Measurements from ENCODE around the gene HECTD2.

Gene HECTD2

DNA sequence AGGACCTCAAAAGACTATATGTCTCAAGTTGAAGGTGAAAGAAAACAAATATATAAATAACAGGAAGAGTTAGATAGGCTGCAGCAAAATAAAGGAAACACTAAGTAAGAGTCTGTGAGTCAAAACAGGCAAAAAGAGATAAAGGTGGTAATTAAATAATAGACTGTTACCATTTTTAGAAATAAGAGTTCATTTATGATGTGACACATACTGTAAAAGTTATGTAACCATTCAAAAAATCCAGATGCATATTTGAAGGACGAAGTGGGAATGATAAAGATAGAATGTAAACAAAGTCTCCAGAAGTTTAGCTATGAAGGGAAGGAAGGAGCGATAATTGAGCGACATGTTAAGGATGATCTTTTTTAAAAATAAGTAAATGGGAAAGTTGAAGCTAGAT, 50.5 kb downstream of the HECTD2 start:
- no peak overlapping the region for H4K91ac ChIP-seq (ENCODE audit: low read depth, low read length, poor library complexity)
- no peak overlapping the region for H2BK15ac ChIP-seq (ENCODE audit: low read length)
- no peak overlapping the region for H2AK5ac ChIP-seq (ENCODE audit: low read depth, low read length)
- H3K9me3 ChIP-seq (replicated peaks in 1 of 2; ENCODE audit: control insufficient read depth in 2 of 2, insufficient read depth in 1 of 2, low read depth in 1 of 2, low read length in 2 of 2): peaks cover 4 to 24% of the 10 kb centered on the region in 2 donors
- H3K23ac ChIP-seq (ENCODE audit: low read depth, low read length, poor library complexity): no peak overlapping the region
- H2BK5ac ChIP-seq (ENCODE audit: low read length): no peak overlapping the region
- no peak overlapping the region for H3K18ac ChIP-seq (ENCODE audit: low read length)
- H2AFZ ChIP-seq (ENCODE audit: low read length): no peak overlapping the region
- no peak overlapping the region for H3K4me3 ChIP-seq (ENCODE audit: low read length in 2 of 2)
- no peak overlapping the region for H3K9ac ChIP-seq (ENCODE audit: low read depth, low read length, poor library complexity)
- DNase-seq (ENCODE audit: low spot score): no peak
- no peak overlapping the region for H3K27ac ChIP-seq (replicated peaks; ENCODE audit: low read length)
- peaks cover 2% of the 10 kb centered on the region for H3K79me1 ChIP-seq (ENCODE audit: low read depth, low read length)
- no peaks in the 10 kb centered on the region for H3K27me3 ChIP-seq (ENCODE audit: control insufficient read depth in 3 of 3, insufficient read depth in 3 of 3, low read depth in 1 of 3, low read length in 3 of 3)
- 100% methylated on average over 1 of the region's 3 CpGs; no CpG with 5 or more reads in 1 of the 2 donors for WGBS, 2 donors (ENCODE audit: extremely low coverage in 2 of 2, insufficient read length in 2 of 2, insufficient replicate concordance in 1 of 2)
- H3K4me2 ChIP-seq (ENCODE audit: insufficient read depth, low read length, poor library complexity, severe bottlenecking): no peak overlapping the region
- H2BK12ac ChIP-seq (ENCODE audit: low read length): no peak overlapping the region
- H2BK120ac ChIP-seq (ENCODE audit: low read depth, low read length): no peak overlapping the region
- H3K14ac ChIP-seq (ENCODE audit: low read length): no peak overlapping the region
- peaks cover 9 to 60% of the 10 kb centered on the region in 2 donors for H3K36me3 ChIP-seq (replicated peaks in 1 of 2; ENCODE audit: control insufficient read depth in 2 of 2, insufficient read depth in 2 of 2, low read length in 2 of 2)
- H3K4ac ChIP-seq (ENCODE audit: low read length): no peak overlapping the region
- no peak overlapping the region for H4K8ac ChIP-seq (ENCODE audit: low read depth, low read length)
- no peaks in the 10 kb centered on the region for H3K4me1 ChIP-seq (ENCODE audit: control insufficient read depth in 2 of 2, insufficient read depth in 1 of 2, low read depth in 1 of 2, low read length in 2 of 2)

DNA sequence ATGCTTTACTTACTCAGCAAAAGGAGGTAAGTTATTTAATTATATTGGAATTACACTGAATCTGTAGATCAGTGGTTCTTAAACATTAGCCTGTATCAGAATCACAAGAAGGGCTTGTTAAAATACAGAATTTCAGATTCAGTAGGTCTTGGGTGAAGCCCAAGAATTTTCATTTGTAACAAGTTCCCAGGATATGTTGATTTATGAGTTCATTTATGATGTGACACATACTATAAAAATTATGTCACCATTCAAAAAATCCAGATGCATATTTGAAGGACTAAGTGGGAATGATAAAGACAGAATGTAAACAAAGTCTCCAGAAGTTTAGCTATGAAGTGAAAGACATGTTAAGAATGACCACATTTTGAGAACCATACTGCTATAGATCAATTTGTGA, 52.3 kb downstream of the HECTD2 start:
- Histone ChIP-seq H2BK12ac (ENCODE audit: low read length) (no peak overlapping the region), H2BK120ac (ENCODE audit: low read depth, low read length) (no peak overlapping the region), H3K14ac (ENCODE audit: low read length) (no peak overlapping the region), H3K36me3 (replicated peaks in 1 of 2; ENCODE audit: control insufficient read depth in 2 of 2, insufficient read depth in 2 of 2, low read length in 2 of 2) (peaks cover 16 to 77% of the 10 kb centered on the region in 2 donors), H4K91ac (ENCODE audit: low read depth, low read length, poor library complexity) (no peak overlapping the region), H3K79me1 (ENCODE audit: low read depth, low read length) (peaks cover 2% of the 10 kb centered on the region), H3K9ac (ENCODE audit: low read depth, low read length, poor library complexity) (no peak overlapping the region), H3K4me2 (ENCODE audit: insufficient read depth, low read length, poor library complexity, severe bottlenecking) (no peak overlapping the region), H2AFZ (ENCODE audit: low read length) (no peak overlapping the region), H3K4me3 (ENCODE audit: low read length in 2 of 2) (no peak overlapping the region), H3K18ac (ENCODE audit: low read length) (no peak overlapping the region), H2BK5ac (ENCODE audit: low read length) (no peak overlapping the region), H3K27ac (replicated peaks; ENCODE audit: low read length) (no peak overlapping the region), H3K4ac (ENCODE audit: low read length) (no peak overlapping the region), H3K4me1 (ENCODE audit: control insufficient read depth in 2 of 2, insufficient read depth in 1 of 2, low read depth in 1 of 2, low read length in 2 of 2) (no peaks in the 10 kb centered on the region), H2BK15ac (ENCODE audit: low read length) (no peak overlapping the region), H4K8ac (ENCODE audit: low read depth, low read length) (no peak overlapping the region), H3K27me3 (ENCODE audit: control insufficient read depth in 3 of 3, insufficient read depth in 3 of 3, low read depth in 1 of 3, low read length in 3 of 3) (no peaks in the 10 kb centered on the region), H2AK5ac (ENCODE audit: low read depth, low read length) (no peak overlapping the region), H3K23ac (ENCODE audit: low read depth, low read length, poor library complexity) (no peak overlapping the region), H3K9me3 (replicated peaks in 1 of 2; ENCODE audit: control insufficient read depth in 2 of 2, insufficient read depth in 1 of 2, low read depth in 1 of 2, low read length in 2 of 2) (peaks cover 10 to 37% of the 10 kb centered on the region in 2 donors)
- DNase-seq (ENCODE audit: low spot score): no peak

DNA sequence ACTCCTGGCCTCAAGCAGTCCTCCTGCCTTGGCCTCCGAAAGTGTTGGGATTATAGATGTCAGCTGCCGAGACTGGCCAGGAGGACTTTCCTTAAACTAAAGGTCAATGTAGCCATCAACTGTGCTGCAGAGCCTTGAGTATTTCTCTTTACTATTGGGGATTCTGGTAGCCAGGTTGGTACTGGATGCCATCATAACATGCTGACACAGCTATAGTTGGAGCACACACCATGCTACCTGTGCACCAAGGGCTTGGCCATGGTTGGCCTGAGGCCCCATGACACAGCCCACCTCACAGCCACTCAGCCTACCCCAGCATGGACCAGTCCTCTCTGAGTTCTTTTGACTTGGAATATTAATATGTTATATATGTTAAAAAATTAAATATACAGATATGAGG, 54.4 kb downstream of the HECTD2 start:
- H2BK15ac ChIP-seq (ENCODE audit: low read length): no peak overlapping the region
- peaks cover 21 to 52% of the 10 kb centered on the region in 2 donors for H3K9me3 ChIP-seq (replicated peaks in 1 of 2; ENCODE audit: control insufficient read depth in 2 of 2, insufficient read depth in 1 of 2, low read depth in 1 of 2, low read length in 2 of 2)
- no peak for DNase-seq (ENCODE audit: low spot score)
- H3K9ac ChIP-seq (ENCODE audit: low read depth, low read length, poor library complexity): no peak overlapping the region
- H3K4ac ChIP-seq (ENCODE audit: low read length): no peak overlapping the region
- H2BK12ac ChIP-seq (ENCODE audit: low read length): no peak overlapping the region
- no peak overlapping the region for H2AFZ ChIP-seq (ENCODE audit: low read length)
- H3K4me1 ChIP-seq (ENCODE audit: control insufficient read depth in 2 of 2, insufficient read depth in 1 of 2, low read depth in 1 of 2, low read length in 2 of 2): no peaks in the 10 kb centered on the region
- H3K4me3 ChIP-seq (ENCODE audit: low read length in 2 of 2): no peak overlapping the region
- peaks cover 21 to 82% of the 10 kb centered on the region in 2 donors for H3K36me3 ChIP-seq (replicated peaks in 1 of 2; ENCODE audit: control insufficient read depth in 2 of 2, insufficient read depth in 2 of 2, low read length in 2 of 2)
- no peak overlapping the region for H4K8ac ChIP-seq (ENCODE audit: low read depth, low read length)
- H3K27ac ChIP-seq (replicated peaks; ENCODE audit: low read length): no peak overlapping the region
- no peak overlapping the region for H2BK120ac ChIP-seq (ENCODE audit: low read depth, low read length)
- no peaks in the 10 kb centered on the region for H3K27me3 ChIP-seq (ENCODE audit: control insufficient read depth in 3 of 3, insufficient read depth in 3 of 3, low read depth in 1 of 3, low read length in 3 of 3)
- H3K23ac ChIP-seq (ENCODE audit: low read depth, low read length, poor library complexity): no peak overlapping the region
- no peak overlapping the region for H3K4me2 ChIP-seq (ENCODE audit: insufficient read depth, low read length, poor library complexity, severe bottlenecking)
- peaks cover 2% of the 10 kb centered on the region for H3K79me1 ChIP-seq (ENCODE audit: low read depth, low read length)
- no peak overlapping the region for H4K91ac ChIP-seq (ENCODE audit: low read depth, low read length, poor library complexity)
- H2BK5ac ChIP-seq (ENCODE audit: low read length): no peak overlapping the region
- no peak overlapping the region for H3K18ac ChIP-seq (ENCODE audit: low read length)
- WGBS, 2 donors (ENCODE audit: extremely low coverage in 2 of 2, insufficient read length in 2 of 2, insufficient replicate concordance in 1 of 2): no CpG with 5 or more reads among the region's 2 CpGs
- no peak overlapping the region for H2AK5ac ChIP-seq (ENCODE audit: low read depth, low read length)
- H3K14ac ChIP-seq (ENCODE audit: low read length): no peak overlapping the region

DNA sequence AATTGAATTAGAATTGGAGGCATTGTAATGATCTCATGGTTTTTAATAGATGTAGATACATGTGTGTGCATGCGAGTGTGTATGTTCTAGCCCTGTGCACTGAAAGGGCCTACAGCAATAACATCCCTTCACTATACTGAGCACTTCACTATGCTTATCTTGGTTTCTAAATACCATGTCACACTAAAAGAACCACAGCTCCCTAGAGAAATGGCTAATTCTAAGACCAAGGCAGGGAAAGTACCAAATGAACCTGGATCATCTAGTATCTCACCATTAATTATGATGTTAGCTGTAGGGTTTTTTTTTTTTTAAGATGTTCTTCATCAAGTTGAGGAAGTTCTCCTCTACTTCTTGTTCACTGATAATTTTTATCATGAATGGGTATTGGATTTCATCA, 55.1 kb downstream of the HECTD2 start:
- no peak overlapping the region for H2BK120ac ChIP-seq (ENCODE audit: low read depth, low read length)
- no peak overlapping the region for H2AK5ac ChIP-seq (ENCODE audit: low read depth, low read length)
- no peak overlapping the region for H3K27ac ChIP-seq (replicated peaks; ENCODE audit: low read length)
- no peaks in the 10 kb centered on the region for H3K4me1 ChIP-seq (ENCODE audit: control insufficient read depth in 2 of 2, insufficient read depth in 1 of 2, low read depth in 1 of 2, low read length in 2 of 2)
- H3K4me2 ChIP-seq (ENCODE audit: insufficient read depth, low read length, poor library complexity, severe bottlenecking): no peak overlapping the region
- H2AFZ ChIP-seq (ENCODE audit: low read length): no peak overlapping the region
- no peak overlapping the region for H3K4ac ChIP-seq (ENCODE audit: low read length)
- no peak overlapping the region for H2BK15ac ChIP-seq (ENCODE audit: low read length)
- H3K14ac ChIP-seq (ENCODE audit: low read length): no peak overlapping the region
- H3K9ac ChIP-seq (ENCODE audit: low read depth, low read length, poor library complexity): no peak overlapping the region
- H3K9me3 ChIP-seq (replicated peaks in 1 of 2; ENCODE audit: control insufficient read depth in 2 of 2, insufficient read depth in 1 of 2, low read depth in 1 of 2, low read length in 2 of 2): peaks cover 21 to 52% of the 10 kb centered on the region in 2 donors
- H4K8ac ChIP-seq (ENCODE audit: low read depth, low read length): no peak overlapping the region
- H3K79me1 ChIP-seq (ENCODE audit: low read depth, low read length): peaks cover 2% of the 10 kb centered on the region
- no peak overlapping the region for H3K4me3 ChIP-seq (ENCODE audit: low read length in 2 of 2)
- WGBS, 2 donors (ENCODE audit: extremely low coverage in 2 of 2, insufficient read length in 2 of 2, insufficient replicate concordance in 1 of 2): no CpG with 5 or more reads among the region's 1 CpG
- H3K23ac ChIP-seq (ENCODE audit: low read depth, low read length, poor library complexity): no peak overlapping the region
- peaks cover 21 to 76% of the 10 kb centered on the region in 2 donors for H3K36me3 ChIP-seq (replicated peaks in 1 of 2; ENCODE audit: control insufficient read depth in 2 of 2, insufficient read depth in 2 of 2, low read length in 2 of 2)
- H3K27me3 ChIP-seq (ENCODE audit: control insufficient read depth in 3 of 3, insufficient read depth in 3 of 3, low read depth in 1 of 3, low read length in 3 of 3): no peaks in the 10 kb centered on the region
- no peak overlapping the region for H4K91ac ChIP-seq (ENCODE audit: low read depth, low read length, poor library complexity)
- no peak overlapping the region for H2BK12ac ChIP-seq (ENCODE audit: low read length)
- no peak for DNase-seq (ENCODE audit: low spot score)
- no peak overlapping the region for H3K18ac ChIP-seq (ENCODE audit: low read length)
- H2BK5ac ChIP-seq (ENCODE audit: low read length): no peak overlapping the region
